GM12801 (cell line): Measurements from ENCODE around the gene CDH2.

Experiments used
- CTCF ChIP-seq: IDR thresholded peaks from one replicate; pipeline ENCODE4 v1.5.1; 2011; ENCODE audit warnings: control low read depth; ENCODE audit not compliant: insufficient read length; ENCODE audit errors: extremely low read depth

The CDH2 gene

DNA sequence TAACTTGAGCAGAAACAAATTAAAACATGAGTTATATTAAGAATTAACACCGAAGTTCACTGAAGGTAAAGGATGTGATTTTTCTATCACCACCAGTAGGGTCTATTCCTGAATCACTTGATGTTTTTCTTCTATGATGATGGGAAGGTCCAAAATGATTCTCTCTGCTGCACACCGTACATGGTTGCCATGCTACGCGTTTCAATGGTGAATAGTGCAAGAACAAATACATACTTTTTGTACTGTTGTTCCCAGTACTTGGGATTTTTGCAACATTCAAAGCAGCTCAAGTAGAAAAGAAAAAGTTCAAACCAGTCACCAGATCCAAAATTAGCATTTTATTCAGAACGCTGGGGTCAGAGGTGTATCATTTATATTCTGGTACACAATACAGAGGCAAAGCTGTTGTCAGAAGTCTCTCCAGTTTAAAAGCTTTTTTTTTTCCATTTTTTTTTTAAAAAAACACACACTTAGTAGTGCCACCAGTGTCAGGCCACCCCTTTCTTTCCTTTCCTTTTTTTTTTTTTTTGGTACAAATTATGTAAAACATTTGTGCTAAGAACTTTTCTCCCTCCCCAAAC lies 226.2 kb downstream of the CDH2 start:
- no peak for TF ChIP-seq CTCF

DNA sequence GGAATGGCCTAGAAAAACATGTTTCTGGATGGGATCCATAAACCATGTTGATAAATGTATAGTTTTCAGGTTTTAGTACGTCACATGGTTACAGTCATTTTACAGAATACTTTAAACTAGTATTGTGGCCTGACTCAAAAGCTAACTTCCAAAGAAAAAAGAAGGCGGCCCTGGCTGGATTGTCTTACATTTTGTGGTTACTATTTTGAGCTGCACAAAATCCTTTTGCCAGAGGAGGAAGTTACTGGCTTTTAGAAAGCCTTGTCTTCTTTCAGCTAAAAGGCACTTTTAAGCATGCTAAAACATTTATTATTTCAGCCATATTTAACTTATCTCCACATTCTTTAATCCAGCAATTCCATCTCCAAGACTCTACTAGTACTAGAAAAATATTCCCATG lies 227.9 kb downstream of the CDH2 start:
- TF ChIP-seq CTCF: no peak

GRCh38 chr18:27942706-27943105 lies 234.2 kb downstream of the CDH2 start:
- no peak for TF ChIP-seq CTCF

DNA sequence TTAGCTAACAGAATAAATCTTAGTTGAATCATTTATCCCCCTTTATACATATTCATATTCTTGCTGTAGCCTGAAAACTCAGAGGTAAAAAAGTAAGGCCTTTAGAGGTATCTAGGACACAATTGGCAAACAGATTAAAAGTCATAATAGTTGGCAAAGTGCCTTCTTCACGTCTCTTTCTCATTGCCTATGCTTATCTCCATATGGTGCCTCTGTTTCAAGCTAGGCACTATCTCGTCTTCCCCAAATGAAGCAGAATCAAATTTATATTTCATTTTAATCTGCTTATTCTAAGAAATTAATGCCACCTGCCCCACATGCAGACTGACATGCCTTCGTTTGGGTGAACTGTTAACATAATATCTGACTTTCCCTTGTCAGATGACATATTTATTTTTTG lies 245.4 kb downstream of the CDH2 start:
- TF ChIP-seq CTCF: no peak

DNA sequence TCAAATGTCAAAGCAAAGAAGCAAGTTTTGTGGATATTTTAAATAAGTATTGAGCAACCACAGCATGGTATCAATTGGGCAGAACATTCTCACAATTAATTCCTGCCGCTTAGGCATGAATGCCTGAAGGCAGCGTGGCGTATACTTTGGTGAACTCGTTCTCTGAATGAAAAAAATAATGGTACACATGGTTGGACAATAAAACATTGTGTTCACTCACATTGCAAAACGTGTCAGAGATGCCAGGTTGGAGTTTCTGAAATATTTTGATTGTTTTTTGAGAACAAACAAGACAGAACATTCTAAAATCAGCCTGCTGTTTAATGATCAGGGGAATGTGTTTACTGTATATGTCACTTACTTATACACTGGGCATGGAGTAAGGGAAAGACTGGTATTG lies 254.2 kb downstream of the CDH2 start:
- TF ChIP-seq CTCF: no peak

GRCh38 chr18:27921904-27922751 lies 254.8 kb downstream of the CDH2 start:
- no peak for TF ChIP-seq CTCF

GRCh38 chr18:27921392-27921791 lies 255.5 kb downstream of the CDH2 start:
- TF ChIP-seq CTCF: no peak
